Stimulated activated effector memory CD8-positive, alpha-beta T cell treated with anti-CD3 and anti-CD28 coated beads, Interleukin-12 subunit alpha, Interleukin-12 subunit beta, amount 100 ng/mL, for 72 hours (primary cell): ENCODE measurements around the gene SPACA4.

ENCODE experiments used
- ATAC-seq: fragments of 150-1000 bp; cut with Tn5 transposase; 2 replicates; pipeline ENCODE4 v1.10.0; 2021
- DNase-seq, 2 donors: peaks; one replicate each; pipeline ENCODE4 v3.0.0; 2021 to 2022; ENCODE audit warnings: low spot score in 2 of 2
- H3K27ac Mint-ChIP-seq: one replicate; pipeline ENCODE4 v1.8.0; 2022; ENCODE audit warnings: mild to moderate bottlenecking, mixed read lengths
- H3K36me3 Mint-ChIP-seq: one replicate; pipeline ENCODE4 v1.8.0; 2022; ENCODE audit warnings: mild to moderate bottlenecking, mixed read lengths
- H3K4me1 Mint-ChIP-seq: one replicate; pipeline ENCODE4 v1.8.0; 2022; ENCODE audit warnings: mixed read lengths
- H3K4me3 Mint-ChIP-seq: one replicate; pipeline ENCODE4 v1.8.0; 2022; ENCODE audit warnings: mild to moderate bottlenecking, mixed read lengths
- H3K9me3 Mint-ChIP-seq: one replicate; pipeline ENCODE4 v1.8.0; 2022; ENCODE audit warnings: mixed read lengths

The SPACA4 gene

GRCh38 chr19:48644839-48645619, 38.5 kb downstream of the SPACA4 start:
- Mint-ChIP-seq H3K4me1 (peaks cover 45% of the 10 kb centered on the region), H3K36me3 (peaks cover 18% of the 10 kb centered on the region), H3K27ac (peak overlapping the region; percentile 96), H3K4me3 (peak overlapping the region; percentile 98), H3K9me3 (no peaks in the 10 kb centered on the region)
- DNase-seq (peak; percentile 59 to 83), ATAC-seq (peak; percentile 79)

DNA sequence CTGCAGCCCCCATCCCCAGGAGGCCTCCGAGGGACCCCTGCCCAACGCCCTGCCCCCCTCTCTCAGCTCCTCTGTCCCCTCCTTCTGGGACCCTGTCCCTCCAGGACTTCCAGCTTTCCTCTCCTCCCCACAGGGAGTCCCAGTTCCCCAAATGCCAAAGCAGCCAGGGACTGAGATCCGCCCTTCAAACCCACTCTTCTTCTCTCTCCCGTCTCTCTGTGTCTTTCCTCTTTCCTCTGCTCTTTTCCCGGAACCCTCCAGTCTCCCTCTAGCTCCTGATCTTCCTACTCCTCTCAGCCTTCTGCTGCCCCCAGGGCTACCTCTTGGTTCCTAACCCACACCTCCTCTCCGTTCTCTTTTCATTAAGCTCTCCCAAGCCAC, 39.1 kb downstream of the SPACA4 start:
- Mint-ChIP-seq H3K4me1 (peaks cover 43% of the 10 kb centered on the region), H3K4me3 (peak overlapping the region; percentile 98), H3K36me3 (peaks cover 18% of the 10 kb centered on the region), H3K27ac (peak overlapping the region; percentile 96), H3K9me3 (no peaks in the 10 kb centered on the region)
- DNase-seq: no peak
- ATAC-seq: no peak

- H3K9me3 Mint-ChIP-seq: no peaks in the 10 kb centered on the region
- peaks cover 18% of the 10 kb centered on the region for H3K36me3 Mint-ChIP-seq
- peaks cover 46% of the 10 kb centered on the region for H3K4me1 Mint-ChIP-seq
- peak within 1 kb of the TSS; percentile 98 for H3K4me3 Mint-ChIP-seq
- DNase-seq: peak; percentile 95 to 98
- peak; percentile 90 for ATAC-seq
- peak within 1 kb of the TSS; percentile 96 for H3K27ac Mint-ChIP-seq
Observed at GRCh38 chr19:48646001-48646721, 39.6 kb downstream of the SPACA4 start, which contains the start of gene CA11. CA11 (minus strand) TSS chr19:48646187; CDS start chr19:48645632, 555 bp downstream.

DNA sequence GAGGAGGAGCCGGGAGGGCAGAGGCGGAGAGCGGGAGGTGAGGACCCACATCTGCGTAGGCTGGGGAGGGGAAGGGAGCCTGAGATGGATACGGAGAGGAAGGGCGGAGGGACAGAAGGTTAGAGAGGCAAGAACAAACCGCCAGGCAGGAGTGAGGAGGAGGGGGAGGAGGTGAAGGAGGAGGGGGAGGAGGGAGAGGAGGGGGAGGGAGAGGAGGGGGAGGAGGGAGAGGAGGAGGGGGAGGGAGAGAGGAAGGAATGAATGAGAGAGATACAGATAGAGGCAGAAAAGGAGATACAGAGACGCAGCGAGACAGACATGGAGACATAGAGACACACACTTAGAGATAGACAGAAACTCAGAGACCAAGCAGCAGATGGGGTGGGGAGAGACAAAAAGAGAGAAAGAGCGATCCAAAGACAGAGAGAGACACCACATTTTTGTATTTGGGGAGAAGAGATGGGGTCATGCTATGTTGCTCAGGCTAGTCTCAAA, 40.2 kb downstream of the SPACA4 start:
- H3K36me3 Mint-ChIP-seq: peaks cover 18% of the 10 kb centered on the region

DNA sequence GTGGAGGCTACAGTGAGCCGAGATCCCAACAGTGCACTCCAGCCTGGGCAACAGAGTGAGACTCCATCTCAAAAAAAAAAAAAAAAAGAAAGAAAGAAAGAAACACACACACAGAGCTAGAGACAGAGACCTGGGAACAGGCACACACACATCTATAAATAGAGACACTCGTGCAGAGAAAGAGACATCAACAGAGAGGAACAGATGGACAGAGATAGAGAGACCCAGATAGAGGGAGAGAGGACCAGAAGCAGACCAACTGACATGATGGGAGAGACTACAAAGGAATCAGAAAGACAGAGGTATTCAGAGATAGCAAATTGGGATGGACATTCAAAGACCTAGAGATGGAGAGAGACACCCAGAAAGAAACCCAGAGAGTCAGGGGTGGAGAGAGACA, 41.6 kb downstream of the SPACA4 start:
- peak overlapping the region; percentile 18 for H3K27ac Mint-ChIP-seq
- H3K36me3 Mint-ChIP-seq: peaks cover 18% of the 10 kb centered on the region
- ATAC-seq (no peak), DNase-seq (no peak)
- H3K4me1 Mint-ChIP-seq: peaks cover 55% of the 10 kb centered on the region
- H3K4me3 Mint-ChIP-seq: peak overlapping the region; percentile 2
- no peaks in the 10 kb centered on the region for H3K9me3 Mint-ChIP-seq

More for the DNA sequence above, 40.2 kb downstream of the SPACA4 start:
- H3K9me3 Mint-ChIP-seq: no peaks in the 10 kb centered on the region
- peak overlapping the region; percentile 98 for H3K4me3 Mint-ChIP-seq
- DNase-seq: no peak
- peak overlapping the region; percentile 96 for H3K27ac Mint-ChIP-seq
- peaks cover 49% of the 10 kb centered on the region for H3K4me1 Mint-ChIP-seq
- ATAC-seq: no peak

DNA sequence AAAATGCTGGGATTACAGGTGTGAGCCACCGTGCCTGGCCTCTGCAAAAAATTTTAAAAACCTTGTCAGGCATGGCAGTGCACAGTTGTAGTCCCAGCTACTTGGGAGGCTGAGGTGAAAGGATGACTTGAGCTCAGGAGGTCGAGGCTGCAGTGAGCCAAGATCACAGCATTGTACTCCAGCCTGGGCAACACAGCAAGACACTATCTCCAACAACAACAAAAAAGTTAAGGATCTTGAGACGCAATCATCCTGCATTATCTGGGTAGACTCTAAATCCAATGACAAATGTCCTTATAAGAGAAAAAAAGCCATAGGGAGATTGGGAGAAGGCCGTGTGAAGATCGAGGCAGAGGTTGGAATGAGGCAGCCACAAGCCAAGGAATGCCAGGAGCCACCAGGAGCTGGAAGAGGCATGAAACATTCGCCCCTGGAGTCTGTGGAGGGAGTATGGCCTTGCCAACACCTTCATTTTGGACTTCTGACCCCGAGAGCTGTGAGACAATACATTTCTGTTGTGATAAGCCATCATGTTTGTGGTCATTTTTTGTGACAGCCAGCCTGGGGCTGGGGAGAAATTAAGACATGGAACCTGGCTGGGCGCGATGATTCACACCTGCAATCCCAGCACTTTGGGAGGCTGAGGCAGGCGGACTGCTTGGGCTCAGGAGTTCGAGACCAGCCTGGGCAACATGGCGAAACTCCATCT, 44.6 kb downstream of the SPACA4 start:
- peaks cover 6% of the 10 kb centered on the region for H3K36me3 Mint-ChIP-seq
- H3K27ac Mint-ChIP-seq: peak overlapping the region; percentile 35
- ATAC-seq (no peak), DNase-seq (no peak)
- no peak overlapping the region for H3K4me3 Mint-ChIP-seq
- H3K9me3 Mint-ChIP-seq: no peaks in the 10 kb centered on the region
- peaks cover 35% of the 10 kb centered on the region for H3K4me1 Mint-ChIP-seq

- H3K36me3 Mint-ChIP-seq: peaks cover 6% of the 10 kb centered on the region
Observed at GRCh38 chr19:48651683-48652048, 45.1 kb downstream of the SPACA4 start.

DNA sequence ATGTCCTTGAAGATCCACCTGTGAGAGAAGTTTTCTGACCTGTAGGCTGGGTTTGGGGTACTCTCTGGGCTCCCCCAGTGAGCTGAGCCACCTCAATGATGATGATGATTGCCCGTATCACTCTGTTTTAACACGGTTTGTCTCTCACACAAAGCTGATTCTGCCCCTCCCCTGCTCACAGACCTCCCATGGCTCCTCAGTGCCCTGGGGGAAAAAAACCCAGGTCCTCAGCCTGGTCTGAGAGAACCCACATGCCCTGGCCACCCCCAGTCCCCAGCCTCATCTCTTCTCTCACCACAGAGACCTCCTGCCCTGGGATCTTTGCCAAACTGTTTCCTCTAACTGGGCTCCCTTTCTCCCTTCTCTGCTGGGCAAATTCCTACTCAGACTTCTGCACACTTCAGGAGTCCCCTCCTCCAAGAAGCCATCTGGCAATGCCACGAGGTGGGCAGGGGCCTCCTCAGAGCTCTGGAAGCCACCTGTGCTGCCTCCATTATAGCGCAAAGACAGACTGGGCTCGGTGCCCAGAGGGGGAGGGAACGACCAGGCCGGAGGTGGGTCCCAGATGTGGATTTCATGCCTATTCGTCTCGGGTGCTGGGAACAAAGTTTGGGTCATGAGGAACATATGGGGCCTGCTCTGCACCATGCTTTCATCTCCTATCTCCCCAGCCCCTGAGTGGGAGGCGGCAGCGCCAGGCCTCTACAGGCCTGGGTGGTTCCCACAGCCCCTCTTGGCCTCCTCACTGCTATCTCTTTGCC, 47.9 kb downstream of the SPACA4 start:
- ATAC-seq: no peak
- DNase-seq: no peak
- Mint-ChIP-seq H3K27ac (peak overlapping the region; percentile 54), H3K9me3 (no peaks in the 10 kb centered on the region), H3K36me3 (no peaks in the 10 kb centered on the region), H3K4me3 (no peak overlapping the region), H3K4me1 (peaks cover 12% of the 10 kb centered on the region)

More at GRCh38 chr19:48651683-48652048, 45.1 kb downstream of the SPACA4 start:
- Mint-ChIP-seq H3K27ac (no peak overlapping the region), H3K4me1 (peaks cover 29% of the 10 kb centered on the region), H3K4me3 (no peak overlapping the region), H3K9me3 (no peaks in the 10 kb centered on the region)
- ATAC-seq (no peak), DNase-seq (no peak)

DNA sequence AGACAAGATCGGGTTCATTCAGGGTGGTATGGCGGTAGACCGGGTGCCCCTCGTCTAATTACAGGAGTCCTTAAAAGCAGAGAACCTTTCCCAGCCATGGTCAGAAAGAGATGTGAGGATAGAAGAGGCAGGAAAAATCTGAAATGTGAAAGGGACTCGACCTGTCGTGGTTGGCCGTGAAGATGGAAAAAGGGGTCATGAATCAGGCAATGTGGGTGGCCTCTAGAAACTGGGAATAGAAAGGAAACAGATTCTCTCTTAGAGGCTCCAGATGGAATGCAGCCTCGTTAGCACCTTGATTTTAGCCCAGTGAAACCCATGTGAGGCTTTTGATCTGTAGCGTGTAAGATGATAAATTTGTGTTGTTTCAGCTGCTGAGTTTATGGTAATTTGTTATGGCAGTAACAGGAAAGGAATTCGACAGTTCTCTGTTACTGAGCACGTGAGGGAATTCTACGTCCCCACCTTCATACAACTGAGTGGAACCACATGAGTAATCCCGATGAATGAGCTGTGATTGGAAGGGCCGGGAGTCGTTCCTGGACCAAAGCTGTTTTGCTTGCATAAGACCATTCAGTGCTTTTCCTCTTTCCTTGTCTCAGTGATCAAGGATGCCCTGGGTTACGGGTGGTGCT, 50.4 kb downstream of the SPACA4 start:
- no peaks in the 10 kb centered on the region for H3K36me3 Mint-ChIP-seq
- peaks cover 14% of the 10 kb centered on the region for H3K4me1 Mint-ChIP-seq
- no peak overlapping the region for H3K27ac Mint-ChIP-seq
- ATAC-seq (no peak), DNase-seq (no peak)
- no peak overlapping the region for H3K4me3 Mint-ChIP-seq
- no peaks in the 10 kb centered on the region for H3K9me3 Mint-ChIP-seq
